ENCODE measurements around the gene GPC5. TPM values are rescaled to one million over a fixed set of nuclear protein-coding genes. Genes with fewer than 3 reads are reported as not detected.
A peak's percentile ranks its signal among the peaks of the same experiment; 100 is the strongest.

Gene GPC5
- total and polyA plus RNA-seq, 11 donors, result 0.14 to 2.9 (median 0.84) TPM; not detected in 1

DNA sequence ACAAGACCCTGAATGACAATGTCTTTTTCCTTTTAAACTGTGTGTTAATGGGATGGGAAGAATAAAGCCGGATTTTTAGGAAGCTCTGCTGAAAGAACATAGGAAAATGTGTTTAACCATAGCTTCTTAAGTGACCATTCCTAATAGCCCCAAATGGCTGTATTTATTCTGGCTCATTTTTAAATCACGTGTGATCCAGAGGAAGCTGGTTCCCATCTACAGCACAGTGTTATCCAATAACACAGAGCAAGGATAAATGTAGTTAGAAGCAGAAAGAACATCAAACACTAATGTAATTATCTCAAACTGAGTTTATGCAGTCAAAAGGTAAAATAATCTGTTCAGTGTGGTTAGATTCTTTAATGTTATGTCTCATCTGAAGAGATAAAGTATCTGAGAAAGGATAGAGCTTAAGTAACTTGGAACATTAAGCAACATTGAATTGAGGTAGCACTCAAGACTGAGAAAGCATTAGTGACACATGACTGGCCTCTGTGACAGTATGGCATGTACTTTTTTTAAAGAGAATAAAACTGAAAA lies 853.3 kb downstream of the GPC5 start:
- H3K36me3 ChIP-seq, result no peaks in the 10 kb centered on the region
- peaks cover 0 to 9% (median 0%) of the 10 kb centered on the region in 12 donors for H3K9me3 ChIP-seq
- no peaks in the 10 kb centered on the region for H3K27me3 ChIP-seq
- H3K4me3 ChIP-seq, result no peak overlapping the region
- TF ChIP-seq, protein P1, sequence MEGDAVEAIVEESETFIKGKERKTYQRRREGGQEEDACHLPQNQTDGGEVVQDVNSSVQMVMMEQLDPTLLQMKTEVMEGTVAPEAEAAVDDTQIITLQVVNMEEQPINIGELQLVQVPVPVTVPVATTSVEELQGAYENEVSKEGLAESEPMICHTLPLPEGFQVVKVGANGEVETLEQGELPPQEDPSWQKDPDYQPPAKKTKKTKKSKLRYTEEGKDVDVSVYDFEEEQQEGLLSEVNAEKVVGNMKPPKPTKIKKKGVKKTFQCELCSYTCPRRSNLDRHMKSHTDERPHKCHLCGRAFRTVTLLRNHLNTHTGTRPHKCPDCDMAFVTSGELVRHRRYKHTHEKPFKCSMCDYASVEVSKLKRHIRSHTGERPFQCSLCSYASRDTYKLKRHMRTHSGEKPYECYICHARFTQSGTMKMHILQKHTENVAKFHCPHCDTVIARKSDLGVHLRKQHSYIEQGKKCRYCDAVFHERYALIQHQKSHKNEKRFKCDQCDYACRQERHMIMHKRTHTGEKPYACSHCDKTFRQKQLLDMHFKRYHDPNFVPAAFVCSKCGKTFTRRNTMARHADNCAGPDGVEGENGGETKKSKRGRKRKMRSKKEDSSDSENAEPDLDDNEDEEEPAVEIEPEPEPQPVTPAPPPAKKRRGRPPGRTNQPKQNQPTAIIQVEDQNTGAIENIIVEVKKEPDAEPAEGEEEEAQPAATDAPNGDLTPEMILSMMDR (IDR thresholded peaks at IDR 0.05), result no peak
- TF ChIP-seq POLR2A (IDR thresholded peaks at IDR 0.05), result no peak
- 39 to 54% (median 46%) methylated on average over 2 of the region's 2 CpGs for WGBS, 4 donors
- intact Hi-C loops (cut with DNase I), result no loop called here
- ATAC-seq (no peak), DNase-seq (no peak)
- H3K4me1 ChIP-seq, result peaks cover 0 to 7% (median 0%) of the 10 kb centered on the region in 12 donors
- no peak overlapping the region for H3K27ac ChIP-seq

DNA sequence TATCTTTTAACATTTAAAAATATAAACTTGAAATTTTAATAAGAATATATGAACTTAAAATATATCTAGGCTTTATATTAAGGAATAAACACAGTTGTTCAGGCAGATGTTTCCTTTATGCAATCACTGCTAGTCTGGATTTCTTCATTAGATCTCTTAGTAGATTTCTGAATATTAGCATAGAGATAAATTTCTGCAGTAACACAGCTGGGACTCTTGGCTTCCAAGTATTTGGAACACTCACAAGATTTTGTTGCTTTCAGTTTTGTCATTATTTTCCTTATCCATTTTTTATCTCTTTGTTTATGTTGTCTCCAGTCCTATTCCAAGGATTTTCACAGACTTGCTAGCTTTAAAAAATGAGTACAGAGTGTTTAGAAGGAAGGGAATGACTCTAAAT lies 857.1 kb downstream of the GPC5 start:
- H3K27ac ChIP-seq, result no peak overlapping the region

DNA sequence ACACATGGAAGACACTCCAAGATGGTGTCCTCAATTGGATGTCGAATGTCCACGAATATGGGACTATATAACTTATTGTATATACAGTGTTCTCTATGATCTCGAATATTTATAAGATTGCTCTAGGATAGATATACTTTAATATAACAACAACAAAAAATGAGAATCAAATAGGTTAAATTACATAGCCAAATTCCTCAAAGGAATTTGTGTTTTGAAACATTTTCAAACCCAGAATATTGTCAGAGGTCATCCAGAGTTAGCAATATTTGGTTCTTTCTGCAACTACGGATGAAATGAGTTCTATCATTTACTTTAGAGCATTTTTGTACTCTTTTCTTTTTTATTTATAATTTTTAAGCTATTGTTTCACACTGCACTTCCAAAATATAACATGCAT lies 857.8 kb downstream of the GPC5 start:
- H3K27ac ChIP-seq, result no peak overlapping the region
- H3K36me3 ChIP-seq, result no peaks in the 10 kb centered on the region
- H3K9me3 ChIP-seq, result peaks cover 0 to 9% (median 0%) of the 10 kb centered on the region in 12 donors
- intact Hi-C loops (cut with DNase I), result no loop called here
- ATAC-seq (no peak), DNase-seq (no peak)
- TF ChIP-seq, protein P1 (IDR thresholded peaks at IDR 0.05), result no peak
- no peak for TF ChIP-seq POLR2A (IDR thresholded peaks at IDR 0.05)
- H3K4me1 ChIP-seq, result peaks cover 0 to 7% (median 0%) of the 10 kb centered on the region in 12 donors
- H3K27me3 ChIP-seq, result no peaks in the 10 kb centered on the region
- H3K4me3 ChIP-seq, result no peak overlapping the region
- 76 to 81% (median 78%) methylated on average over 4 of the region's 4 CpGs for WGBS, 4 donors

More for the DNA sequence above, 857.1 kb downstream of the GPC5 start:
- Histone ChIP-seq H3K4me3 (no peak overlapping the region), H3K27me3 (no peaks in the 10 kb centered on the region), H3K36me3 (no peaks in the 10 kb centered on the region), H3K9me3 (peaks cover 0 to 9% (median 0%) of the 10 kb centered on the region in 12 donors), H3K4me1 (peaks cover 0 to 7% (median 0%) of the 10 kb centered on the region in 12 donors)
- TF ChIP-seq, protein P1 (IDR thresholded peaks at IDR 0.05), result no peak
- no peak for TF ChIP-seq POLR2A (IDR thresholded peaks at IDR 0.05)
- ATAC-seq (peak in 1 of 4 donors; percentile 56), DNase-seq (no peak)
- intact Hi-C loops (cut with DNase I), result no loop called here

DNA sequence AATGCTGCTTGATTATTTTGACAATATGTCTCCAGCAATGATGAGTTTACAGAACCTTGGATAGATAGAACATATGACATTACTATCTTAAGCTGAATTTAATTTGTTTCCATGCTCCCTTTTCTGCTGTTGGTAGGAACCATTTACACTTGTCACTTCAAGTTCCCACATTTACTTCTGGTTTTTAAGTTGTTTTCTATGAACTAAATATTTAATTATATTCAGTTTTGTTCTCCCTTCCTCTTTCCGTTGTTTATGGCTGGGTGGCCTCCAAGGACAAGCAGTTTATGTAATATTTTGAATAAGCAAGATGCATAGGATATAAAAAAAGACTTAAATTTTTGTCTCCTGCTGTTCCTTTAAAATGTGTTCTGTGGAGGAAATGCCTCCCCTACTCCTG lies 860.6 kb downstream of the GPC5 start:
- Histone ChIP-seq H3K9me3 (peaks cover 0 to 3% (median 0%) of the 10 kb centered on the region in 12 donors), H3K4me1 (no peaks in the 10 kb centered on the region), H3K27ac (no peak overlapping the region), H3K27me3 (no peaks in the 10 kb centered on the region), H3K4me3 (no peak overlapping the region), H3K36me3 (no peaks in the 10 kb centered on the region)
- DNase-seq, result no peak
- 56 to 65% (median 59%) methylated on average over 1 of the region's 1 CpG for WGBS, 4 donors
- intact Hi-C loops (cut with DNase I), result no loop called here
- ATAC-seq, result no peak
- TF ChIP-seq, protein P1 (IDR thresholded peaks at IDR 0.05), result no peak
- TF ChIP-seq POLR2A (IDR thresholded peaks at IDR 0.05), result no peak
